Activated CD8-positive, alpha-beta memory T cell treated with anti-CD3 and anti-CD28 coated beads, Interleukin-2, amount 50 U/mL, for 1 hour (primary cell): ENCODE data around the gene SLX9.

Experiments
- DNase-seq: peaks from one replicate; pipeline ENCODE4 v3.0.0-alpha.2; 2020; ENCODE audit errors: extremely low read depth

Gene SLX9

DNA sequence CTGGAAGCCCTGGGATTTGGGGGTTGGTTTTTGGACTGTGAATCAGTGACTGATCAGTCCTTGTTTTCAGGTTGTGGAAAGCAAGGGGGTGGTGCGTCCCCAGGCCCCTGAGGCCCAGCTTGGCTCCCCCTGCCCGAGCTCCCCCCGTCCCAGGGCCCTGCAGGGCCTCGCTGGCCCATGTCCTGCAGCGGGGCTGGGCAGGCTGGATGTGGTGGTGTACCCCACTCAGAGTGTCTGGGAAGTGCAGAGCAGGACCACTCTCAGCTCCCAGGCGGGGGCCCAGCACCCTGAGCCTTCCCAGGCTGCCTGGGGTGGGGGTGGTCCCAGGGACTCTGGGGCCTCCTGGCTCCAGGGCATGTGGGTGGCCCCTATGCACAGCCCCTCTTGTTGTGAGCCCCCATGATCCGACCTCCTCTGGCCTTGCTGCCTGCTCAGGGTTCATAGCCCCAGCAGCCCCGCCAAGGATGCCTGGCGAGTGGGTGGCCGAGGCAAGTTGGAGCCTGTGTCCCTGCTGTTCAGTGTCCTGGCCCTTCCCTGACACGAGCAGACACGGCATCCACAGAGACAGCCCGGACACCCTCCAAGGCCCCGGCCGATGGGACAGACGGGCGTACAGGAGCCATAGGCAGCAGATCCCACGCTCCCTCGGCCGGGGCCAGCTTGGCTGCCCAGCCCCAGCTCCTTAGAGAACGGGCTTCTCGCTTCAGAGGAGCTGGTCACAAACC, 37.9 kb downstream of the SLX9 start:
- DNase-seq: no peak

GRCh38 chr21:44979687-44980561, 40.1 kb downstream of the SLX9 start:
- DNase-seq: no peak

DNA sequence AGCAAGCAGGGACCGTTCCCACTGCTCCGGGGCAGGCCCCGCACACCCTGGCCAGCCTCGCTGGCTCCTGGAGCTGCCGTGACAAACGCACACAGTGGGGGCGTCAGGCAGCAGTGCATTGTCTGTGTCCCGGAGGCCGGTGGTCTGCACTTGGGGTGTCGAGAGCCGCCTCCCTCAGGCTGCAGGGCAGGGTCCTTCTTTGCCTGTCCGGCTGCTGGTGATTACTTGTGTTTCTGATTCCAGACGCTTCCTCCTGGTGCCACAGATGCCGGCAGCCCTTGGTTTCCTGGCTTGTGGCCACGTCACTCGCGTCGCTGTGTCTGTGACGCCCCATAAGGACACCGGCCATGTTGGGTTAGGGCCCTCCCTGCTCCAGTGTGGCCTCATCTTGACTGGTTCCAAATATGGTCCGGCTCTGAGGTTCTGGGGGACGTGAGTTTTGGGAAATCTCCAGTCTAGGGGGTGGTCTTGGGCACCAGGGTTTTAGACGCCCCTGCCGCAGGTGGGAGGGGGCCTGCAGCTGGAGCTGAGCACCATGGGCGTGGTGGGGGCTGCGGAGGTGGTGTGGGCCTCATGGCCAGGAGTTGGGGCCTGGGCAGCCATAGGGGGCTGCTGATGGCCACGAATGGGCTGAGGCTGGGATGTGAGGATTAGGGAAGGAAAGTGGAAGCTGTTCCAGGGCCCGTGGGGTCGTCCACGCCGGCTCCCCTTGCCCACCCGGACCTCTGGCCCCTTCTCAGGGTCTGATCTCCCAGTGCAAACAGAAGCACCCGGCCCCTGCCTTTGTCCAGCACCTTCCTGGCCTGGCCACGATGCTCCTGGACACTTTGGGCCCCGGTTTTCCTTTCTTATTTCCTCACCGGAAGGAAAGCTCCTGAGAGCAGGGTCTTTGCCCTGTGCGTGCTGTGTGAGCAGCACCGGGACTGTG, 41.0 kb downstream of the SLX9 start:
- no peak for DNase-seq

- DNase-seq: no peak
Measured at GRCh38 chr21:44982558-44983250, 42.9 kb downstream of the SLX9 start.

- DNase-seq: no peak
Measured at GRCh38 chr21:44983421-44984206, 43.8 kb downstream of the SLX9 start.

GRCh38 chr21:44984428-44984791, 44.6 kb downstream of the SLX9 start:
- no peak for DNase-seq

- DNase-seq: no peak
Measured at GRCh38 chr21:44984792-44985440, 45.1 kb downstream of the SLX9 start.

GRCh38 chr21:44985441-44986401, 45.9 kb downstream of the SLX9 start:
- no peak for DNase-seq

DNA sequence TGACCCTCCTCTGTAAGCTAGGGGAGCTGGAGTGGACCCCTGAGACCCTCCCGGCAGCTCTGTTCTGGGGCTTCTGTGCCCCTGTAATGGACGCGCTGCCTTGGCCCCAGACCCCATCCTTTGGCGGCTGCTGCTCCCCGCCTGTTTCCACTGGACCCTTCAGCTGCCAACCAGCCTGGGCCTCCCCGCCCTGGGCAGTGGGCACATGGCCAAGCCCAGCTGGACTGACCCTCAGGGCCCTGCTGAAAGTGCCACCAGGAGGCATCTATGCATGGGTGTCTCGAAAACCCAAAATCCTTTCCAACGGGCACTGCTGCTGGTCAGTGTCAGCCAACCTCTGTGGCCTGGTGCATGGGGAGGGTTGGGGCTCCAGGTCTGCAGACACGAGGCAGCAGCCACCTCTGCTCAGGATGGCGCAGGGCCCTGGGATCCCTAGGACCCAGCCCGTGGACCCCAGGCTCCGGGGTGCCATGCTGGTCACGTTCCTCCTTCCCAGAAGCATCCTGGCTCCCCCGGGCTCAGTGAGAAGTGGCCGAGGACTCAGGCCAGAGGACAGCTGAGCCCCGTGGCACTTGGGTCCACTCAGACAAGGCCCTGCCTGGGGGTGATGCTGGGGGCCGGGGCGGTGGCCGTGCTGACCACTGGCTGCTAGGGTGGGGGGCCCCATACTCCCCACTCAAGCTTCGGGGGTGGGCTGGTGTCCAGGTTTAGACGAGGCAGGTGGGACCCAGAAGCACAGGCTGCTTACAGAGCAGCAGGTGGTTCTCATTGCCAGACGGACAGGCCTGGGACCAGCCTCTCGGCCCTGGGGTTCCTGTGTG, 46.9 kb downstream of the SLX9 start:
- no peak for DNase-seq

- no peak for DNase-seq
Measured at GRCh38 chr21:44987301-44987885, 47.6 kb downstream of the SLX9 start.

DNA sequence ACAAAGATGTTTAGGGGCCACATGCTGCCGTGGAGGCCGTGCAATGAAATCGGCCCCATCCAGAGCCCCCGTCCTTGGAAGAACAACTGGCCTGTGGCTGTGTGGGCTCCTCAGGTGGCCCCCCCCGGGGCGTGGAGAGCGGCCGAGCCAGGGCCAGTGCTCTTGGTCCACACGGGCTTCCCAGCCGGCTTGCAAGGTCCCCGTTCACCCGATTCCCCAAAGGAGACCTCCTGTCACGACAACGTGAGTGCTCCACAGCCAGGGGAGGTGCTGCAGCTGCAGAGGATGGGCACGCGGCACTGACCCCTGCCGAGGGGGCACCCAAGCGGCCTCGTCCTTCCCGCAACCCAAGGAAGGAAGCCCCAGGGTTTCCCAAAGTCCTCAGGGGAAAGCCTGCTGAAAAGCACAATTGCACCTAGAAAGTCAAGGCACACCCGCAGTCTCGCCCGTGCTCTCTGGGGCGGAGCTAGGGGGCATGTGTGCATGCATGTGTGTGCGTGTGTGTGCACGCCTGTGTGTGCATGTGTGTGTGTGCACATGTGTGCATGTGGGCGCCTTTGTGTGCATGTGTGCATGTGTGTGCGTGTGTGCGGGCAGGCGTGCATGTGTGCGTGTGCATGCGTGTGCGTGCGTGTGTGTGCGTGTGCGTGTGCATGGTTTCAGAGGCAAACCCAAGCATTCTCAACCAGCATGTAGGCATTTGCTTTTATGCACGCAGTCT, 48.2 kb downstream of the SLX9 start:
- DNase-seq: no peak

DNA sequence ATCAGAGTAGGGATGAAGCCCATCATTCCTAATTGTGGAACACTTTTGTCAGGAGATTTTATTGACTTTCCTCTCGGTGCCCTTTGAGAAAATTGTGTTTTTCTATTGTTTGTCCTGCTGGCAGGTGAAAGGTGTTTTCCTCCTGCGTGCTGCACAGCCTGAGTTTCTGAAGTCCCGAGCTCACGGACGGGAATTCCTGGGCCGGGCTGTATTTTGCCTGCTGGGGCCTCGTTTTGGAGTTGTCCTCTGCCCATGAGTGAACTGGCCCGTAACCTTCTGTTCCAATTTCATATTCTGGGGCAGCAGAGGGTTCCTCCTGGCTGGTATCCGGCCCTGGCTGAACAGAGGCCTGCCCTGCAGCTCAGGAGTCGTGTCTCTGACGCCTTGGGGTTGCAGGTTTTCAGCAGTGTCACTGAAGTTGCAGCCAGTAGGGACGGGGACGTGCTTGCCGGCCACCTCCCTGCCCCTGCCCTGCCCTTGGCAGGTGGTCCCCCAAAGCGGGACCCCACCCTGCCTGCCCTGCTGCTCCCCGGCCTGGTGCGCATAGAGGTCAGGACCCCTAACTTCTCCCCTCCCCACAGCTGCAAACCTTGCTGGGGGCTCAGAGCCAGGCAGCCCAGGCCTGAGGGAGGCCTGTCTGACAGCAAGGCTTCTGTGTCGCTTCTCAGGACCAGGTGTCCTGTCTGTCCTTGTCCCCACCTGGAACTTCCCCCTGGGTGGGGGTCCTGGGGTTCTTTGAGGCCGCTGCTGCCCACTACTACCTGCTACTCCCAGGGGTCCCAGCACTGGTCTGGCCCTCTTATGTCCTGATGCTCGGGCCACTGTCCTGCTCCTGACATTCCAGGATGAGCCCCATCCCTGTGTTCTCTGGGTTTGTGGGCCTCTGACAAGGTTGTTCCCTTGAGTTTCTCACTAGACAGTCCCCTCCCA, 49.0 kb downstream of the SLX9 start:
- DNase-seq: no peak

DNA sequence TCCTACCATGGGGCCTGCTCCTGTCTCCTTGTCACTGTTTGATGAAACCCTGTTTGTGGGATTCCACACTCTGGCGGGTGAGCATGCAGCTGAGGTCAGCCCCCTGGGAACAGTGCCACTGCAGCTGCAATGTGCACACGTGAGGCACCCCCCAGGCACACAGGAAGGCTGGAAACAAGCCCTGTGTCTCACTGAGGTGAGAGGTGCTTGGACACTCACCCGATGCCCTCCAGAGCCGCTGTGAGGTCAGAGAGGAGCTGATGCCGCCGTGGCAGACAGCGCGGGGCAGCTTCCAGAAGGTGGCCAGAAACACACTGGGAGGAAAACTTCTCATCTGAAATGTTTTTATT, 49.7 kb downstream of the SLX9 start:
- DNase-seq: no peak

DNA sequence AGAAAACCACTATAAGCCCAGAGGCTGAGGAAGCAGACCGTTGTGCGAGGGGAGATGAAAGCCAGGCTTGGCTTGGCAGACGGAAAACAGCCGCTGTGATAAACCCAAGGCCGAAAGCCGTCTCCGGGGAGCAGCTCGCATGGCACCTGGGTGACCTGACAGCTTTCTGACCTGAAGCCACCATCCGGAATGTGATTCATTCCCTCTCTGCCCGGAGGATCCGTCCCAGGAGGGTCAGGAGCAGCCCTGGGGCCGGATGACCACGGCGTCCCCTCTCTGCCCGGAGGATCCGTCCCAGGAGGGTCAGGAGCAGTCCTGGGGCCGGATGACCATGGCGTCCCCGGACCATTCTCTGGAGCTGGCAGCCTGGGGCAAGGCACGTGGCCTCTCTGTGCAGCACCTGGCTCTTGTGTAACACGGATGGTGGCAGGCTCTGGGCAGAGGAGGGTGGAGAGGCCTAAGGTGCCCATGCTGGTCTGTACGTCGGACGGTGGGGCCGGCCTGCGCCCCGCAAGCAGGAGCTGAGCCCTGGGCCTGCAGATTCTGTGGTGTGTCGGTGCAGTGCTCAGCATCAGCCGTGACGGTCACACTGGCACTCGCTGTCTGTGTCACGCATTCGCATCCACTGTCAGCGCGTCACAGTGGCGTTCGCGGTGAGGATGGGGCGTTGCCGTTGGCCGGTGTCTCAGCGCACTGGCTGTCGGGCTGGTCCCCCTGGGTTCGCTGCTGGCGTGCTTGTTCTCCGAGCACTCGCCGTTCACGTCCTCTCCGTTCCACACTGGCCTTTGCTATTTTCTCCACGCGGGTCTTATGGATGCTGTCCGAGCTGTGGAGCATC, 50.3 kb downstream of the SLX9 start:
- no peak for DNase-seq

GRCh38 chr21:44990921-44991320, 51.1 kb downstream of the SLX9 start:
- no peak for DNase-seq
